ENCODE results near the gene DNAJB8.

DNA sequence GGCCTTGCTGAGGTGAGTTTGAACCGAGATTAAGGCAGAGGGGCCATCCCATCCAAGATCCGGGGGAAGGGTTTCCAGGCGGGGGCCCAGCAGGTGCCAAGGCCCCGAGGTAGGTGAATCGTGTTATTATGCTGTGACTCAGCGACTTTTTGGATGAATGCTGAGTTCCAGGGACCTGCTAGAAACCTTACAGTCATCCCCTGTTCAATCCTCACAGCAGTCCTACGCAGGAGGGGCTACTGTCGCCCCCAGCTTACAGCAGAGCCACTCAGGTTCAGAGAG lies 40.9 kb downstream of the DNAJB8 start:
- TF ChIP-seq, protein P1, sequence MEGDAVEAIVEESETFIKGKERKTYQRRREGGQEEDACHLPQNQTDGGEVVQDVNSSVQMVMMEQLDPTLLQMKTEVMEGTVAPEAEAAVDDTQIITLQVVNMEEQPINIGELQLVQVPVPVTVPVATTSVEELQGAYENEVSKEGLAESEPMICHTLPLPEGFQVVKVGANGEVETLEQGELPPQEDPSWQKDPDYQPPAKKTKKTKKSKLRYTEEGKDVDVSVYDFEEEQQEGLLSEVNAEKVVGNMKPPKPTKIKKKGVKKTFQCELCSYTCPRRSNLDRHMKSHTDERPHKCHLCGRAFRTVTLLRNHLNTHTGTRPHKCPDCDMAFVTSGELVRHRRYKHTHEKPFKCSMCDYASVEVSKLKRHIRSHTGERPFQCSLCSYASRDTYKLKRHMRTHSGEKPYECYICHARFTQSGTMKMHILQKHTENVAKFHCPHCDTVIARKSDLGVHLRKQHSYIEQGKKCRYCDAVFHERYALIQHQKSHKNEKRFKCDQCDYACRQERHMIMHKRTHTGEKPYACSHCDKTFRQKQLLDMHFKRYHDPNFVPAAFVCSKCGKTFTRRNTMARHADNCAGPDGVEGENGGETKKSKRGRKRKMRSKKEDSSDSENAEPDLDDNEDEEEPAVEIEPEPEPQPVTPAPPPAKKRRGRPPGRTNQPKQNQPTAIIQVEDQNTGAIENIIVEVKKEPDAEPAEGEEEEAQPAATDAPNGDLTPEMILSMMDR (conservative IDR thresholded peaks at IDR 0.05; ENCODE audit: low read depth, low read length) = no peak
- TF ChIP-seq EZH2 (IDR thresholded peaks at IDR 0.05; ENCODE audit: borderline replicate concordance, low read depth, low read length, poor library complexity, severe bottlenecking) = no peak

Measured in A673 (cell line).